RWPE2 (cell line): ENCODE measurements around the gene ZNHIT6.
"Not testable (repeated sequence)": the region's sequence is repeated elsewhere in the genome, so short reads cannot be mapped to it uniquely, and the experiment has no call there.

ENCODE experiments used
- ATAC-seq: fragments of 200-7000 bp; cut with Tn5 transposase; 3 replicates; pipeline ENCODE4 v1.9.1; 2021; ENCODE audit warnings: low read depth
- DNase-seq: peaks from one replicate; pipeline ENCODE4 v3.0.0-alpha.2; 2020; ENCODE audit warnings: low spot score
- H3K27ac ChIP-seq: fragments of 450-650 bp; 2 replicates; pipeline ENCODE4 v1.5.1; 2017; ENCODE audit warnings: mild to moderate bottlenecking; ENCODE audit not compliant: poor library complexity, severe bottlenecking
- H3K27me3 ChIP-seq: fragments of 250-450 bp; sonication (Bioruptor Pico); 2 replicates; pipeline ENCODE4 v1.5.1; 2021; ENCODE audit warnings: mild to moderate bottlenecking, moderate library complexity; ENCODE audit not compliant: insufficient read depth, poor library complexity, severe bottlenecking
- H3K36me3 ChIP-seq: fragments of 250-450 bp; sonication (Bioruptor Pico); 2 replicates; pipeline ENCODE4 v1.5.1; 2020; ENCODE audit warnings: low read depth, mild to moderate bottlenecking, moderate library complexity
- H3K4me1 ChIP-seq: fragments of 250-450 bp; sonication (Bioruptor Pico); 2 replicates; pipeline ENCODE4 v1.5.1; 2021; ENCODE audit warnings: mild to moderate bottlenecking, moderate library complexity; ENCODE audit not compliant: insufficient read depth, poor library complexity, severe bottlenecking
- H3K4me3 ChIP-seq: fragments of 250-450 bp; sonication (Bioruptor Pico); 2 replicates; pipeline ENCODE4 v1.5.1; 2021; ENCODE audit warnings: mild to moderate bottlenecking, moderate library complexity; ENCODE audit not compliant: severe bottlenecking
- H3K9me3 ChIP-seq: fragments of 250-450 bp; sonication (Bioruptor Pico); 2 replicates; pipeline ENCODE4 v1.5.1; 2021; ENCODE audit warnings: mild to moderate bottlenecking, moderate library complexity; ENCODE audit not compliant: severe bottlenecking
- CTCF ChIP-seq: fragments of 450-650 bp; IDR thresholded peaks from one replicate; pipeline ENCODE4 v1.5.1; 2017; ENCODE audit warnings: mild to moderate bottlenecking, moderate library complexity; ENCODE audit not compliant: poor library complexity, severe bottlenecking

Gene ZNHIT6

DNA sequence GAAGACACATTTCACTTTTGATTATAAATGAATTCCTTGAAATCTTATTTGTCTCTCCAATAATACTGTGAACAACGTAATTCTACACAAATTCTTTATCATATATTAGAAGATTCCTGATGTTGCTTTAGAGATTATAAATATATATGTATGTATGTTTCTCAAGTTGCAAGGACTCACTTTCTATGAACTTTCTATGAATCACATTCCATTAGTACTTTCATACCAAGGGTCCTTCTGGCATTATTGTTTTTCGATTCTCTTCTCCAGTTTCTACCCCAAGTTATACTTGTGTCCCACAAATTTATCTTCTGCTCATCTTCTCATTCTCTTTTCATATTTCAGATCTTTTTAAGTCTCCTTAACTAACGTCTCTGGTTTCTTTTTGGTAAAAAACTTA is 55.9 kb downstream of the ZNHIT6 start:
- no peak for DNase-seq
- Histone ChIP-seq H3K4me1 (peaks cover 13% of the 10 kb centered on the region), H3K4me3 (no peak overlapping the region), H3K9me3 (no peaks in the 10 kb centered on the region), H3K36me3 (peaks cover 17% of the 10 kb centered on the region), H3K27ac (no peak overlapping the region), H3K27me3 (no peaks in the 10 kb centered on the region)
- no peak for ATAC-seq
- no peak for TF ChIP-seq CTCF

GRCh38 chr1:85650645-85651044 is 57.6 kb downstream of the ZNHIT6 start:
- Histone ChIP-seq H3K36me3 (peaks cover 17% of the 10 kb centered on the region), H3K4me3 (no peak overlapping the region), H3K9me3 (no peaks in the 10 kb centered on the region), H3K27ac (no peak overlapping the region), H3K4me1 (peaks cover 3% of the 10 kb centered on the region), H3K27me3 (no peaks in the 10 kb centered on the region)
- TF ChIP-seq CTCF, result no peak
- ATAC-seq (no peak), DNase-seq (no peak)

GRCh38 chr1:85649591-85649990 is 58.6 kb downstream of the ZNHIT6 start:
- no peak for ATAC-seq
- TF ChIP-seq CTCF, result no peak
- H3K36me3 ChIP-seq, result peaks cover 17% of the 10 kb centered on the region
- H3K27ac ChIP-seq, result no peak overlapping the region
- H3K27me3 ChIP-seq, result no peaks in the 10 kb centered on the region
- DNase-seq, result no peak
- H3K4me1 ChIP-seq, result peaks cover under 1% of the 10 kb centered on the region
- no peaks in the 10 kb centered on the region for H3K9me3 ChIP-seq
- H3K4me3 ChIP-seq, result no peak overlapping the region

DNA sequence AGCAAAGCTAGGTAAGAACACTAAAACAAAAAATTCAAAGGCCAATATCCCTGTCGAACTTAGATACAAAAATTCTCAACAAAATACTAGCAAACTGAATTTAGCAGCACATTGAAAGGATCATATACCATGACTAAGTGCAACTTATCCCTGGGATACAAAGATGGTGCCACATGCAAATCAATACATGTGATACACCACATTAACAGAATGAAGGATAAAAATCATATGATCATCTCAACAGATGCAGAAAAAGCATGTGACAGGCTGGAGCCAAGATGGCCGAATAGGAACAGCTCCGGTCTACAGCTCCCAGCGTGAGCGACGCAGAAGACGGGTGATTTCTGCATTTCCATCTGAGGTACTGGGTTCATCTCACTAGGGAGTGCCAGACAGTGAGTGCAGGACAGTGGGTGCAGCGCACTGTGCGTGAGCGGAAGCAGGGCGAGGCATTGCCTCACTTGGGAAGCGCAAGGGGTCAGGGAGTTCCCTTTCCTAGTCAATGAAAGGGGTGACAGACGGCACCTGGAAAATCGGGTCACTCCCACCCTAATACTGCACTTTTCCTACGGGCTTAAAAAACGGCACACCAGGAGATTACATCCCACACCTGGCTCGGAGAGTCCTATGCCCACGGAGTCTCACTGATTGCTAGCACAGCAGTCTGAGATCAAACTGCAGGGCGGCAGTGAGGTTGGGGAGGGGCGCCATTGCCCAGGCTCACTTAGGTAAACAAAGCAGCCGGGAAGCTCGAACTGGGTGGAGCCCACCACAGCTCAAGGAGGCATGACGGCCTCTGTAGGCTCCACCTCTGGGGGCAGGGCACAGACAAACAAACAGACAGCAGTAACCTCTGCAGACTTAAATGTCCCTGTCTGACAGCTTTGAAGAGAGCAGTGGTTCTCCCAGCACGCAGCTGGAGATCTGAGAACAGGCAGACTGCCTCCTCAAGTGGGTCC is 66.4 kb downstream of the ZNHIT6 start:
- DNase-seq, result not testable (repeated sequence)

GRCh38 chr1:85639920-85640319 is 68.3 kb downstream of the ZNHIT6 start:
- not testable (repeated sequence) for H3K4me3 ChIP-seq, H3K27me3 ChIP-seq, H3K27ac ChIP-seq, ATAC-seq, H3K9me3 ChIP-seq, H3K4me1 ChIP-seq, DNase-seq, H3K36me3 ChIP-seq

More for the DNA sequence above, 66.4 kb downstream of the ZNHIT6 start:
- H3K9me3 ChIP-seq, H3K36me3 ChIP-seq, H3K27me3 ChIP-seq, H3K4me1 ChIP-seq, H3K27ac ChIP-seq, ATAC-seq, H3K4me3 ChIP-seq: not testable (repeated sequence)

DNA sequence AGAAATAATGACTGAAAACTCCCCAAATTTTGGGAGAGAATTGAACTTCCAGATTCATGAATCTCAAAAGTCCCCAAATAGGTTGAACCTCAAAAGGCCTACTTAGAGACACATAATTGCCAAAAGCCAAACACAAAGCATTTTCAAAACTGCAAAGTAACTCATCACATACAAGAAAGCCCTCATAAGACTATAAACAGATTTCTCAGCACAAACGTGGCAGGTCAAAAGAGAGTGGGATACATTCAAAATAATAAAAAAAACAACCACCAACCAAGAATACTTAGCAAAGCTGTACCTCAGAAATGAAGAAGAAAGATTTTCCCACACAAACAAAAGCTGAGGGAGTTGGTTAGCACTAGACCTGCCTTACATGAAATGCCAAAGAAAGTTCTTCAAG is 69.8 kb downstream of the ZNHIT6 start:
- H3K27ac ChIP-seq, result no peak overlapping the region
- H3K9me3 ChIP-seq, result peaks cover 5% of the 10 kb centered on the region
- H3K4me3 ChIP-seq, result no peak overlapping the region
- H3K4me1 ChIP-seq, result no peaks in the 10 kb centered on the region
- TF ChIP-seq CTCF, result no peak
- H3K36me3 ChIP-seq, result peaks cover 4% of the 10 kb centered on the region
- ATAC-seq (no peak), DNase-seq (no peak)
- H3K27me3 ChIP-seq, result no peaks in the 10 kb centered on the region
